K562 (cell line): Measurements from ENCODE around the gene AGPAT4. TPM values are rescaled to one million over a fixed set of nuclear protein-coding genes. Genes with fewer than 3 reads are reported as not detected.

ENCODE experiments used
- ATAC-seq: fragments of 200-7000 bp; cut with Tn5 transposase; 3 replicates; pipeline ENCODE4 v1.9.1; 2020; ENCODE audit warnings: moderate library complexity
- BruUV-seq: library from RNA; stranded (reverse); fragments of 400-500 nt; replicated peaks from 2 replicates; lab custom pipeline; 2021; lab: Mats Ljungman, UMichigan
- CTCF ChIA-PET: fragments of 300-600 bp; formaldehyde crosslinking; extraction: SDS; loops from one replicate; lab custom pipeline; 2021; ENCODE audit warnings: low intra/inter-chr PET ratio; lab: Yijun Ruan, JAX
- POLR2A ChIA-PET: fragments of 300-600, 350-650 bp; sonication (Branson Sonifier 250); formaldehyde crosslinking; extraction: SDS; loops from one replicate; lab custom pipeline; 2021; ENCODE audit warnings: antibody characterized with exemption, inconsistent platforms; lab: Yijun Ruan, JAX
- DNase-seq, 4 experiments: peaks; one replicate each; pipeline versions ENCODE4 v3.0.0 to v3.0.0-alpha.2; 2011 to 2018; ENCODE audit warnings: low spot score in 3 of 4, mixed read lengths in 3 of 4; ENCODE audit errors: extremely low read depth in 1 of 4
- FAIRE-seq: peaks from 2 replicates; lab custom pipeline; 2011; peaks lifted over from hg19 to GRCh38; lab: Jason Lieb, UNC
- H2AFZ ChIP-seq: 2 replicates; pipeline ENCODE4 v1.6.0; 2011; ENCODE audit warnings: low read depth, low read length, control low read depth, inconsistent platforms
- H3K27ac ChIP-seq: fragments of 200-600 bp; 3 replicates; pipeline ENCODE4 v1.8.0; 2011; ENCODE audit warnings: low read depth, mild to moderate bottlenecking, control low read depth, inconsistent platforms, low read length, moderate library complexity, mixed read lengths; ENCODE audit errors: extremely low read depth
- H3K27me3 ChIP-seq, 2 experiments: fragments of 300-600 bp in 1 of 2; 2 replicates in 1 of 2; 3 replicates in 1 of 2; pipeline versions ENCODE4 v1.6.0 to v1.8.0; 2011; ENCODE audit warnings: inconsistent platforms in 2 of 2, low read length in 2 of 2, mild to moderate bottlenecking in 1 of 2, mixed read lengths in 1 of 2, moderate library complexity in 1 of 2; ENCODE audit not compliant: control insufficient read depth in 2 of 2, insufficient read depth in 2 of 2
- H3K36me3 ChIP-seq: fragments of 300-600 bp; 3 replicates; pipeline ENCODE4 v1.8.0; 2011; ENCODE audit warnings: mild to moderate bottlenecking, low read length, inconsistent platforms; ENCODE audit not compliant: control insufficient read depth, insufficient read depth
- H3K4me1 ChIP-seq, 2 experiments: fragments of 200-600 bp in 1 of 2; replicated peaks in 1 of 2; 2 replicates in 1 of 2; 3 replicates in 1 of 2; pipeline versions ENCODE4 v1.5.1 to v1.8.0; 2011; ENCODE audit warnings: inconsistent platforms in 2 of 2, low read length in 2 of 2, mild to moderate bottlenecking in 1 of 2, mixed read lengths in 1 of 2, moderate library complexity in 1 of 2; ENCODE audit not compliant: control insufficient read depth in 2 of 2, insufficient read depth in 2 of 2
- H3K4me2 ChIP-seq: 2 replicates; pipeline ENCODE4 v1.6.1; 2011; ENCODE audit warnings: low read length, control low read depth, inconsistent platforms, mixed read lengths; ENCODE audit not compliant: insufficient read depth
- H3K4me3 ChIP-seq: fragments of 200-600 bp; sonication (generic), shearing (Covaris generic); 2 replicates; pipeline ENCODE4 v1.5.1; 2016; ENCODE audit warnings: control low read depth, inconsistent platforms
- H3K79me2 ChIP-seq: fragments of 200-600 bp; 3 replicates; pipeline ENCODE4 v1.8.0; 2011; ENCODE audit warnings: low read length, inconsistent platforms; ENCODE audit not compliant: control insufficient read depth, insufficient read depth
- H3K9ac ChIP-seq, 2 experiments: 2 replicates each; pipeline versions ENCODE4 v1.6.0 to v1.6.1; 2011; ENCODE audit warnings: low read depth in 2 of 2, low read length in 2 of 2, control low read depth in 1 of 2, inconsistent platforms in 1 of 2, mild to moderate bottlenecking in 1 of 2, mixed read lengths in 1 of 2; ENCODE audit not compliant: insufficient read depth in 1 of 2
- H3K9me1 ChIP-seq: one replicate; pipeline ENCODE4 v1.6.0; 2011; ENCODE audit warnings: inconsistent platforms, mild to moderate bottlenecking, low read length, moderate library complexity; ENCODE audit not compliant: control insufficient read depth, insufficient read depth
- H3K9me3 ChIP-seq: replicated peaks from 2 replicates; pipeline ENCODE4 v1.5.1; 2011; ENCODE audit warnings: low read depth, low read length, inconsistent platforms; ENCODE audit not compliant: control insufficient read depth, insufficient read depth
- H4K20me1 ChIP-seq: replicated peaks from 2 replicates; pipeline ENCODE4 v1.6.1; 2011; ENCODE audit warnings: low read length, inconsistent platforms, mixed read lengths; ENCODE audit not compliant: control insufficient read depth, insufficient read depth
- ARHGAP35 ChIP-seq: fragments of 450-650 bp; IDR thresholded peaks from 2 replicates; pipeline ENCODE4 v1.6.1; 2018; ENCODE audit not compliant: partially characterized antibody
- ATF1 ChIP-seq, 2 experiments: fragments of 450-650 bp in 1 of 2; IDR thresholded peaks; 2 replicates each; pipeline ENCODE4 v1.6.1; 2016; ENCODE audit warnings: missing compliant biosample characterization in 1 of 2, missing genetic modification characterization in 1 of 2
- CCNT2 ChIP-seq: IDR thresholded peaks from 2 replicates; pipeline ENCODE4 v1.6.1; 2011; ENCODE audit warnings: borderline replicate concordance, low read depth, mild to moderate bottlenecking, moderate library complexity, mixed read lengths, low read length; ENCODE audit not compliant: insufficient read length; ENCODE audit errors: extremely low read depth
- CHD4 ChIP-seq: fragments of 200-600 bp; sonication (generic); IDR thresholded peaks from 3 replicates; pipeline ENCODE4 v1.6.1; 2012; ENCODE audit warnings: low read depth, mild to moderate bottlenecking, mixed read lengths, low read length, inconsistent platforms; ENCODE audit not compliant: insufficient read depth, insufficient replicate concordance, poor library complexity, severe bottlenecking
- FOXJ2 ChIP-seq: fragments of 200-800 bp; sonication (Bioruptor generic); IDR thresholded peaks from 2 replicates; pipeline ENCODE4 v1.6.1; 2016; ENCODE audit warnings: missing genetic modification characterization, missing compliant biosample characterization
- FUS ChIP-seq: fragments of 200-400 bp; formaldehyde crosslinking; optimal IDR thresholded peaks from 2 replicates; pipeline ENCODE3; 2017; ENCODE audit warnings: low read depth, low read length
- HNRNPL ChIP-seq: fragments of 200-400 bp; formaldehyde crosslinking; IDR thresholded peaks from 2 replicates; pipeline ENCODE4 v1.6.1; 2017; ENCODE audit warnings: low read depth, mild to moderate bottlenecking, low read length
- MCM3 ChIP-seq: fragments of 450-650 bp; IDR thresholded peaks from 2 replicates; pipeline ENCODE4 v1.6.1; 2016
- PBX2 ChIP-seq, 2 experiments: IDR thresholded peaks in 1 of 2; conservative IDR thresholded peaks in 1 of 2; 2 replicates each; pipeline ENCODE4 v1.6.1; 2016; ENCODE audit warnings: low read depth in 2 of 2, mild to moderate bottlenecking in 1 of 2, missing compliant biosample characterization in 1 of 2, missing genetic modification characterization in 1 of 2, moderate library complexity in 1 of 2
- POLR3A ChIP-seq: IDR thresholded peaks from 2 replicates; pipeline ENCODE4 v1.6.1; 2011; ENCODE audit warnings: borderline replicate concordance, mild to moderate bottlenecking, moderate library complexity; ENCODE audit not compliant: insufficient read length, insufficient read depth; ENCODE audit errors: extremely low read depth
- PPARD ChIP-seq: fragments of 250-450 bp; sonication (Bioruptor Pico); IDR thresholded peaks from 2 replicates; pipeline ENCODE4 v1.8.0; 2022; ENCODE audit warnings: inconsistent platforms, mild to moderate bottlenecking, moderate library complexity
- RBM22 ChIP-seq: fragments of 200-400 bp; formaldehyde crosslinking; IDR thresholded peaks from 2 replicates; pipeline ENCODE4 v1.6.1; 2018; ENCODE audit warnings: low read length, low read depth; ENCODE audit not compliant: poor library complexity, severe bottlenecking
- USF1 ChIP-seq: sonication (generic); formaldehyde crosslinking; IDR thresholded peaks from 2 replicates; pipeline ENCODE4 v1.9.0; 2022; ENCODE audit warnings: mild to moderate bottlenecking, missing genetic modification reagents
- ZNF23 ChIP-seq: fragments of 250-450 bp; sonication (Bioruptor Pico); IDR thresholded peaks from 2 replicates; pipeline ENCODE4 v1.4.0; 2020; ENCODE audit warnings: mild to moderate bottlenecking
- WGBS: fragments of 100-300 bp; shearing (Covaris generic); methylation state at CpG from one replicate; pipeline ENCODE4 v1.1.6; 2016; ENCODE audit warnings: low coverage, mixed read lengths; ENCODE audit not compliant: insufficient coverage; ENCODE audit errors: missing lambda C conversion rate; 5-methylcytosine and 5-hydroxymethylcytosine counted together
- in situ Hi-C: fragments of 300-500 bp; cut with MboI; formaldehyde crosslinking; loops from 4 replicates; pipeline ENCODE4 v1.15.0; 2018; ENCODE audit warnings: inconsistent platforms, mixed read lengths
- intact Hi-C: fragments of 100-400 bp; cut with micrococcal nuclease; formaldehyde crosslinking; loops from 2 replicates; pipeline ENCODE4 v1.14.2; 2022
- polyA plus RNA-seq, 8 experiments: library from polyadenylated mRNA; depleted of rRNA in 4 of 8; stranded (reverse) in 5 of 8; unstranded in 3 of 8; fragments of >200 nt; fragmentation: Nextera tagmentation in 2 of 8; fragmentation: Illumina TruSeq in 1 of 8; extraction: Ambion mirVana in 2 of 8; extraction: Trizol in 1 of 8; gene quantifications; 2 replicates each; pipeline versions ENCODE4 v1.2.1 to v1.2.3, GENCODE V29; 2011 to 2014; ENCODE audit warnings: inconsistent platforms in 1 of 8, missing spikeins in 1 of 8
- total RNA-seq, 7 experiments: library from RNA; depleted of rRNA in 6 of 7; stranded (reverse); fragments of >200 nt in 6 of 7; fragmentation: Illumina TruSeq in 2 of 7; extraction: Trizol in 2 of 7; gene quantifications; 2 replicates each; pipeline versions ENCODE4 v1.2.1 to v1.2.3, GENCODE V29; 2011 to 2021; ENCODE audit warnings: low replicate concordance in 1 of 7

The AGPAT4 gene
- total and polyA plus RNA-seq, 9 of the 15 experiments (the other 6 are each of a cell fraction or from before 2014, with no cell fraction given), result 2.2 to 15.0 (median 5.7) TPM

- POLR2A ChIA-PET, result interaction anchor here (0.9 kb wide), 1 partner anchor 8 kb away, joined by 3 read pairs; no protein-coding TSS in a partner anchor
- WGBS, result 83% methylated on average over 11 of the region's 11 CpGs
- CTCF ChIA-PET, result no interaction called here
These were observed 41.4 kb downstream of the AGPAT4 start for GRCh38 chr6:161232467-161232866.

More at GRCh38 chr6:161232467-161232866, 41.4 kb downstream of the AGPAT4 start:
- H3K27me3 ChIP-seq, result no peaks in the 10 kb centered on the region
- no peak overlapping the region for H3K9ac ChIP-seq
- no peak overlapping the region for H3K4me2 ChIP-seq
- FAIRE-seq, result no peak
- H3K36me3 ChIP-seq, result peaks cover 2% of the 10 kb centered on the region; the same call in 2 of the 3 replicates
- peaks cover 5 to 28% of the 10 kb centered on the region in 2 experiments for H3K4me1 ChIP-seq
- no peak overlapping the region for H2AFZ ChIP-seq
- TF ChIP-seq FOXJ2 (tag), result no peak
- no peak for TF ChIP-seq PBX2 (CRISPR knock-in tag; IDR thresholded peaks at IDR 0.05; ENCODE audit: low read depth)
- no peak for TF ChIP-seq PBX2 (tag; conservative IDR thresholded peaks at IDR 0.05; ENCODE audit: low read depth)
- no peak for TF ChIP-seq MCM3
- TF ChIP-seq FUS, result no peak
- TF ChIP-seq CCNT2, result no peak
- TF ChIP-seq ARHGAP35, result no peak
- no peak for TF ChIP-seq ZNF23 (CRISPR knock-in tag)
- no peak for TF ChIP-seq USF1 (CRISPR knock-in tag)
- TF ChIP-seq POLR3A, result no peak
- TF ChIP-seq CHD4, result no peak
- no peak for TF ChIP-seq HNRNPL
- TF ChIP-seq RBM22, result no peak
- TF ChIP-seq PPARD (CRISPR knock-in tag), result no peak
- TF ChIP-seq ATF1 (CRISPR knock-in tag; IDR thresholded peaks at IDR 0.05), result no peak
- TF ChIP-seq ATF1 (tag; IDR thresholded peaks at IDR 0.05), result no peak
- no peak for ATAC-seq
- intact Hi-C loops, result no loop called here
- BruUV-seq, result no TSS peak
- no peak overlapping the region for H3K4me3 ChIP-seq
- in situ Hi-C loops, result no loop called here
- DNase-seq, result no peak
- H3K79me2 ChIP-seq, result no peaks in the 10 kb centered on the region
- no peaks in the 10 kb centered on the region for H3K9me3 ChIP-seq
- H3K9me1 ChIP-seq, result no peaks in the 10 kb centered on the region
- no peak overlapping the region for H3K27ac ChIP-seq
- no peaks in the 10 kb centered on the region for H4K20me1 ChIP-seq
